HPDE6-E6E7 (cell line): Measurements from ENCODE around the gene EPHA6.

ENCODE experiments used
- DNase-seq: peaks from one replicate; pipeline ENCODE4 v3.0.0; 2011; ENCODE audit warnings: missing footprints; ENCODE audit errors: extremely low spot score

The EPHA6 gene

DNA sequence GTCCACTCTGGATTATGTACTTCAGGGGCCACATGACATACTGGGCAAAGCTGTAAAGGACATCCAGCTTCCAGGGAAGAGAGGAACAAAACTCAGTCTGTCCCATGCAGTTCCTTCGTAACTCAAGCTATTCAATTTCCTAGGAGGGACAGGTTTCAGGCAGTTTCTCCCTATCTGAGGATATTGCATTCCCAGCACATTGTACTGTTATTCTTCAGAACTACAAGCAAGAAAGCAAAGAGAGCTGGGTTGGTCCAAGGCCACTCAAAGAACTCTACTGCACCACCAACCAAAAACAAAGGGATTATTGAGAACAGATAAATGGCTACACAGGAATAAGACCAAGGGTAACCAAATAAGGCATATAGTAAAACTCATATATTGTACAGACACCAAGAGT, 832.5 kb downstream of the EPHA6 start:
- no peak for DNase-seq

DNA sequence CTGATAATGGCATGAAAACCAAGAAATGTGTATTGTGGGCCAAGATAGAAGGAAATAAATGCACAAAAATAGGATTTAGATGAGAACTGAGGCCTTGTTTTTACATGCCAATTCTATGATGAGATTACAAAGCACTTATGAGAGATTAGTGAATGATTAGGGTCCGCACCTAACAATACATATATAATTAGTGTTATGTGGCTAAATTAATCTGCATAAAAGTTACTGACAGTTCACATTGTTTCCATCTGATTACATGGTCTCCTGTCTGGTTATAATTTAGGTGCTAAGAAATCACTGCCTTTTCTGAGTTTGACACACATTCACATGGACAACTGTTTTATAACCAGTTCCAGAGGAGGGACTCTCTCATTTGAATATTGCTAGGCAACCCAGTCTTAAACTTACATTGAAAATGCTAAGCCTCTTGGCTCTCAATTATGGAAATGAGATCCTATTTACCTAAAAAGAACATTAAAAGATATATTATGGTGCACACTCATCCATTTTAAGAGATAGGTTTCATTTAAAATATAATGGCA, 833.1 kb downstream of the EPHA6 start:
- DNase-seq = no peak

DNA sequence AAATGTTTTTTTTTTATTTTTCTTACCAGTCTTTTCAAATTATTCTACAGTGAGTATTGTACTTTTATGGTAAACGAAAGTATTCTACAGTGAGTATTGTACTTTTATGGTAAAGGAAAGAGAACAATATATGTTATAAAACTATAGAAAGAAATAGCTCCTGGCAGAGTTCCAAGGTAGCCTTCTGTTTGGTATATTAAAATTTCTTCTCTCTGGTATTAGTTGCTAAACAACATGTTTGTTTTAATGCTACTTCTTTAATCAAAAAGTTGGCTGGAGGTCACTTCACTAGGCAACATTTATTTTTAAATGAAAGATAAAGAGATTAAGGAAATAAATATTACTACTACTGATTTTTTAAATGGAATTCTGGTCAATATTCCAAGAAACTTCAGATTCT, 841.6 kb downstream of the EPHA6 start:
- DNase-seq = no peak

DNA sequence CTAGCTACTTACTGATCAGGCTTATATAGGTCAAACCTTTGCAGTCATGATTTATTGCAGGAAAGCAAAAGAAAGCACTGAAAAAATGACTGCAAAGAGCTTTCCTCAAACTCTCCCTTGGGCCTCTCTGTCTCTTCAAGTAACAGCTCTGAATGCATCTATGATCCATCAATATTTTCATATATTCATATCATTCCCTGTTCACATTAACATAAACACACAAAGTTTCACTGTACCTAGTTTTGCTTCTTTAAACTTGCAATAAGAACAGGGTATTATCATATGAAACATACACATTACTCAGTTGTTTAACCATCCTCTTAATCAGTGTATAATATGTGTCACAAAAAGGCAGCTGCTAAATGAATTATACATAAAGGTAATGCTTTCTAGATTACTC, 842.2 kb downstream of the EPHA6 start:
- DNase-seq = no peak

DNA sequence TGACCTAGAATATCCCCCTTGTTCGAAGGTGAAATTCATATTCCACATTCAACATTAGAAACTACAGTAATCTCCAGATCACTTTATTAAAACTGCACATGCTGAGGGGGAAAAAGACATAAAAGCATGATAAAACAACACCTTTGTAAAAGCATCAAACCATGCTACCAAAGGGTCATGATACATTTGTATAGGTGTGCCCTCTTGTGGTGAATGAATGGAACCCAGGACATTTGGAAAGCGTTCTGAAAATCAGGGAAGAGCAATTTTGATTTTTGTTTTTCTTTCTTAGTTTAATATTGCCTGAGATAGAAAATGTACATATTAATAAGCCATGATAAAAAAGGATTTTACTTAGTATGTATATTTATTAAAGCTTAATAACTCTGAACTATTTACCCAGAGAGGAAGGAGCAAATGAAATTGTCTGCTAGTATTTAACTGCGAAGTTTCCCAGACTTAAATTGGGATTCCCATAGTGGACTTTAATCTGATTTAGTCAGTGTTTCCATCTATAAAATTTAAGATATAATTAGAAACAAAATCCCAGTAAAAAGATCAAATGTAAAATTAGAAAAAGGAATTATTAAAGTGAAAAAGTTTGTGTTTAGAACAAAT, 844.4 kb downstream of the EPHA6 start:
- DNase-seq = peak; percentile 10

DNA sequence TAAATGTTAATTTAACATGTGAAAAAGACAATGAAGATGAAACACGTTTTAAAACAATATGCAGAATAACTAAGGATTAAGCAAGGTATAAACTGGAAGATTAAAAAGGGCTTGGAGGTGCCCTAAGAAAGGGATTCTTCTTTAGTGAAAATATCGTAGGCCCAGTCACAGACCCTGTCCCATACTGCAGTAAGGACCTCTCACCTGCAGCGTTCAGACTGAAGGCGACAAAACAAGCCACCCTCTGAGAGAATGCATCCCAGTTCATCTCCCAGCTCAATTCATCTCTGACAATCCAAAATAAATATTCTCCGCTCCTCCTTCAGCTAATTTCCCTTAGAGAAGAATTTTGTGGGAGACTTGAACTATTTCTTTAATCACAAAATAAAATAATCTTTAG, 847.9 kb downstream of the EPHA6 start:
- no peak for DNase-seq

DNA sequence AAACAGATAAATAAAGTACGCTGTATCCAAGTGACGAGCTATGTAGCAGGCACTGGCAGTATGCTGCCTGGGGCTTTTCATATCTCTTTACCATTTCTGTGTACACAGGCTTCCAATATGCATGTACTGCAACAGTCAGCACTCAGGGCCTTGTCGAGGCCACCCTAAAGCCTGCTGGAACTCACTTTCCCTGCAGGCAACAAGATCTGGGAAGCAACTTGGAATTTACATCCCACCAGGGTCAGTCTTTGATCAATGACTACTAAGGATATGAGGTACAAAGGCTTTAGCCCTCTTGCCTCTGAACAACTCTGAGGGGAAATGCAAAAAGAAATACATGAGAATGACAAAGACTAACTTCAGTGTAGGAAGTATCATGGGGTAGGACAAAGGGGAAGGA, 848.4 kb downstream of the EPHA6 start:
- DNase-seq = no peak

DNA sequence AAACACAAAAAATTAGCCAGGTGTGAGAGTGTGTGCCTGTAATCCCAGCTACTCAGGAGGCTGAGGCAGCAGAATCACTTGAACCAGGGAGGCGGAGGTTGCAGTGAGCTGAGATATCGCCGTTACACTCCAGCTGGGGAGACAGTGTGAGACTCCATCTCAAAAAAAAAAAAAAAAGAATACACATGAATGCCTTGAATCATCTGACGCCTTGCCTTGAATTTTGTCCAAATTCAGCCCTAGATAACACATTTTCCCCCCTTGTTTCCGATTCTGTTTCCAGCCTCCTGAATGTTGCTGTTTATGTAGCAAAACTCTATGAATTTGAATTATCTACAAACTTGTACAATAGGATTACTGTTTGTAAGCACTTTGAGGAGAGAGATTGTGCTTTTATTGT, 851.5 kb downstream of the EPHA6 start:
- DNase-seq = no peak

DNA sequence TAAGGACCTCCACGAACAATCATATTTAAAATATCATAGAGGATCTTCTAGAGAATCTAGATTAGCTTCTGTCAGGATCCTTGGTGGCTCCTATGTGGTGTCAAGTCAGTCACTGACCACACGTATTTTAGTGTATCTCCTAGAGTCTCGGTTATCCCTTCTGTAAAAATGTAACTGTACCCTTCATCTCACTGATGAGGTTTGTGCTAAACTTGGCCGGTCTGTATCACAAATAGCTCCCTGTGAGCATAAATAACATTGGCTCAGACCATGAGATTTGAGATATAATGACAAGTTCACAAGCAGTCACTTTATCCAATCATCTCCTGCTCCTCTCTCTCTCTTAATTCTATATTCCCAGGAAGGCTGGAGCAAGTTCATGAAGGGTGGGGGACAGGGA, 856.6 kb downstream of the EPHA6 start:
- DNase-seq = no peak

DNA sequence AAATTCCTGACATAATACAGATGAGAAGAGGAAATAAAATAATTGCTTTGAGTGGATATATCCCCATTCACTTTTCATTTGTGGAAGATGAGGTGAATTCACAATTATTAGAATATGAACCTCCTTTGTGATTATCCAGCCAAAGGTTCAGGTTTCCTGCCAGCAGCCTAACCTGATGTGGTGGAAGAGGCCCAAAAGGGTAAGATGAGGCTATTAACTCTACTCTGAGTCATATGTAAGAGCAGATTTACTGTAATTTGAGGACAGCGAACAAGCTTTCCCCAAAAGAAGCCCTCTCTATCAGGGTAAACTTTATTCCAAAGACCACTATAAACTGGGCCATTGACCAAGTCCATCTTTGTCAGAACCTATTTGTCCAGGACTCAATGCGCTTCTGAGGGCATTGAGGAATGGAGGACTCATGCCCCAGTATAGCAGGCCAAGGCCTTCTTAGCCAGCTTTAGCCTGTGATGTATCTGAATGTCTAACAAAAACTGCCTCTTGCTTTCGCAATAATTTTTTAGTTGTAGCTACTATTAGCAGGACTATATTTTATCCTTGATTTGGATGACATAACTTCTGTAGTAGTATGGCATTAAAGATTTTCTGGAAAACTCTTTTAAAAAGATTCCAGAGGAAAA, 859.1 kb downstream of the EPHA6 start:
- no peak for DNase-seq

DNA sequence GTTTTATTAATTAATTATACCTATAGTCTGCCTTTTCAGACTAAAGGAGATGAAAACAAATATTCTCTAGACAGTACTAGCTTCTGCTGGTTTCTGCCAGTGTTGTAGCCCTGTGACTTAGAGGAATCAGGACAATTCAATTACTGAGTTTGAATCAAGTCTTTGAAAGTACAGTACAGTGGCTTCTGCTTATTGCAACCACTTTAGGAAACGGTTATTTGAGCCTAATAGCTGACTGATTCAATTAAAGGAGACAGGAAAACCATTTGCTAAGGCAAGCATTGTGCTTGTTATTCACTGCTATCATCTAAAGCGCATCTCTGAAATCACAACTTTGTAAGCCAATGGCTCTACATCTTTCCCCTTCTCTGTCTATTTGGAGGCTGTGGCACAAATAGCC, 860.1 kb downstream of the EPHA6 start:
- DNase-seq = no peak

DNA sequence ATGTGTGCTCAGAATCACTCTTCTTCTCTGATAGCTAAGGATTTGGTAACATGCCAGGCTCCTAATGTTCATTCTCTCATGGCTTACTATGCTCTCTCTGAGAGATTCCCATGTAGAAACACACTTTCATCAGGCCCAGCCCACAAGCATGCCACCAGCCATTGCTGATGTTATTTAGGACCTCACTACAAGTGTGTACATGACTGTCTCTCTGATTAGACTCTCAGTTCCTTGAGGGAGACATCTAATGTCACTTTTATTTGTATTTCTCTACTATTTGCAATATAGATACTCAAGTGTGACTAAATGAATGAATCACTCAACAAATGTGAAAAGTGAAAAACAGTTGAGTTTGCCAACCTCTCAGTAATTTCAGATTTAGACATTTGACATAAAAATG, 865.8 kb downstream of the EPHA6 start:
- no peak for DNase-seq

DNA sequence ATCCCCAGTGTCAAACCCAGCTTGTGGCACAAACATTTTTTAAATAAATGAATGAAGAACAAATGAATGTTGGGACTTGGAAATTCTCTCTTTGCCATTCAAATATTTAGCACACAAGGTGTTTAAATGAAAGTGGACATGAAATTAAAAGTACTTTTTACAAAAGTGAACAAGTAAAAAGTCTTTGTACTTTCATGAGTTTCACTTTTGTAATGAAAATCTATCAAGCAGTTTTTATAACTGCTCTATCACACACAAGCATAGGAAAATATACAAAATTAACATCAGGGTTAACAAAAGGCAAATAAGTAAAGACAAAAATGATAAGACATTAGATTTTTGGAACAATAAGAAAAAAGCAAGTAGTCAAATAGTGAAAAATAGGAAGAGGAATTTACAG, 866.3 kb downstream of the EPHA6 start:
- no peak for DNase-seq

DNA sequence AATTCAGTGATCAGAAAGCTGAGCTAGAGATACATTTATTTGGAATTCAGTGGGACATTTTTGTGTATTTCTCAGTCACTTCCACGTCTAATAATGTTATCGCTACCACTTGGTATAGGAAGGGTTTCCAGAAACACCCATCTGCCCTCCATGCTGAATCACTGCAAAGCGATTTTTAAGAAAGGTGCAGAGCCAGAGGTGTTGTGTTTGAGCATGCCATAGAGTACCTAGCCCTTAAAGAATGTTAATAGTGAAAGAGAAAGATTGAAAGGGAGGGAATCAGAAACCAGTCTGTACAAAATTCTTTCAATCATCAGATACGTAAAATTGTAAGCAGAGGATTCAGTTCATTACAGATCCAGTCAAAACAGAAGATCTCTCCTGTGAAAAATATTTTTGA, 870.1 kb downstream of the EPHA6 start:
- DNase-seq = peak; percentile 6

DNA sequence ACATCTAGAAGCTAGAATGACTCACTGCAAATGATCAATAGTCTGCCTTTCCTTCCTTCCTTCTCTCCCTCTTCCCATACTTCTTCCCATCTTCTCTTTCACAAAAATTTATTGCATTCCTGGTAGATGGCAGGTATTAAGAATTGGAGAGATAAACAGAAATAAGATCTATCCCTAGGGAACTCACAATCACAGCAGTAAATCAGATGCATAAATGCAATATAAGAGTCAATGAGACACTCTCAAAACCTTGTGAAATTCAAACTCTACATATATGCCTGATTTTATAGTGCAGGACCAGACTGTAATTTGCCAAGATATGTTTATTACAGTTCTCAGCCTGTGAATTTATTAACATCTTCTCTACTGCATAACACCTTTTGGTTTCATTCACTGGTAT, 871.9 kb downstream of the EPHA6 start:
- no peak for DNase-seq

DNA sequence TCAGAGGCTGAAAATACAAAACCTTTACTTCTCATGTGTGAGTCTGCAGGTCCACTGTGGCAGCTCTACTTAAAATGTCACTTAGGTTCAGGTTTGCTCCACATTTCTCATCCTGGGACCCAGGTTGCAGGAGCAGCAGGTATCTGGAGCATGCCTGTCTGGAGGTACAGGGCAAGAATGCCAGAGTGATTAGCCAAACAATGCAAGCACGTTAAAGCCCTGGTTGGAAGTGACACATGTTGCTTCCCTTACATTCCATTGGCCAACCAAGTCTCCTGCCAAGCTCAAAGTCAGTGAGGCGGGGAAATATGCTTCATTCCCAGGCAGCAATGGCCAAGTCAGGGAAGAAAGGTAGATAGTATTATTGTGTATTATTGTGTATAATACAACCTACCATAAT, 873.3 kb downstream of the EPHA6 start:
- DNase-seq = no peak

DNA sequence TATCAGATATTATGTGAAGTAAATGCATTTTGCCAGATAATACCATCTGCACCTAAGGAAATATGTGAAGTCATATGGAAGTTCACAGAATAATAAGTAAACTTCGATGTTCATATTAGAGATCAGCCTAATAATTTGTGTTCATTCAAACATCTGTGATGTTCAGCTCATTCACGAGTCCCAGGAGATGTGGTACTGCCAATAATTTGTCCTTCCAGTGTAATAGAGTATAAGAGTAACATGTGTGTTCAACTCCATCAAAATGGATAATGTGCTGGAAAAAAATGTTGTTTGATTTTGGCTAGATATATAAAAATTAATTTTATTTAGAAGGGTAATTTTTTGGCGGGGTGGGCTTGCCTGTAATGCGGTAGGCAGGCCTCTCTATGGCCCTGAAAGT, 874.7 kb downstream of the EPHA6 start:
- no peak for DNase-seq

DNA sequence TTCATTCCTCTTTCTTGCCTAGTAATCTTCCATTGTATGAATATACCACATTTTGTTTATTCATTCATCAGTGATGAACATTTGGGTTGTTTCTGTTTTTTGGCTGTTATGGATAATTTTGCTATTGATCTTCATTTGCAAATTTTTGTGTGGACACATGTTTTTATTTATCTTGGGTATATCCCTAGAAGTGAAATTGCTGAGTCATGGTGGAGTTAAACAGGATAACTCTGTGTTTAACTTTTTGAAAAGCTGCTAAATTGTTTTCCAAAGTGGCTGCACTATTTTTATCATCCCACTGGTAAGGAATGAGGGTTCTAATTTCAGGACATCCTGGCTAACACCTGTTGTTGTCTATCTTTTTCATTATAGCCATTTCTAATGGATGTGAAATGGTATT, 875.6 kb downstream of the EPHA6 start:
- DNase-seq = no peak

DNA sequence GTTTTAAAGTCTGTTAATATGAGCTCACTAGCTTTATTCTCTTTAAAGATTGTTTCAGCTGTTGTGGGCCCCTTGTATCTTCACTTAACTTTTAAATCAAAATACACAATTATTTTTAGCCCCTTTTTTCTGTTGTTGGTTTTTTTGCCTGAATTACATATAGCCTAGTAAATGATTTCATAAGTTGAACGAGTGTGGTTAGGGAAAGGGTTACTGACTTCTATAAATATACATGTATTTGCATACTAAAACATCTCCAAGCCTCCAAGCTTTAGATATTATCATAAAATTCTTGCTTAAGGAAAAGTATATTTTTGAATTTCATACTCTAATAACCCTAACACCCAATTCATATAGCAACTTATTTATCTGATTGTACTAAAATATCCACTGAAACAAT, 877.0 kb downstream of the EPHA6 start:
- DNase-seq = no peak

DNA sequence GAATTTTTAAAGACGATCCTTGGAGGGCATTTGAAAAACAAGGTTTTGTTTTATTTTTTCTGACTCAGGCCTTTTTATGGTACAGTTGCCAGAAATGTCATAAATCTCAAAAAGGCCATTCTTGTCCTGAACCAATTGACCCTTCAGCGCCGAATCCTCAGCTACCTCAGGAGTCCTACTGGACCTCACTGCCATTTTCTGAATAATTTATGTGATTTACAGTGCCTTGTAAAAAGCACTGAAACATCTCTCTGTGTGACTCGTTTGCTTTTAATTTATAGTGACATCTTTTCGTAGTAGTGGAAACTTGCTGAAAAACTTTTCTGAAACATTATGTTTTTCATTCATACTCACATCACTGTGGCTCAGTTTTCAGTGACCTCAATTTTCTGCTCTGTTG, 878.0 kb downstream of the EPHA6 start:
- no peak for DNase-seq

DNA sequence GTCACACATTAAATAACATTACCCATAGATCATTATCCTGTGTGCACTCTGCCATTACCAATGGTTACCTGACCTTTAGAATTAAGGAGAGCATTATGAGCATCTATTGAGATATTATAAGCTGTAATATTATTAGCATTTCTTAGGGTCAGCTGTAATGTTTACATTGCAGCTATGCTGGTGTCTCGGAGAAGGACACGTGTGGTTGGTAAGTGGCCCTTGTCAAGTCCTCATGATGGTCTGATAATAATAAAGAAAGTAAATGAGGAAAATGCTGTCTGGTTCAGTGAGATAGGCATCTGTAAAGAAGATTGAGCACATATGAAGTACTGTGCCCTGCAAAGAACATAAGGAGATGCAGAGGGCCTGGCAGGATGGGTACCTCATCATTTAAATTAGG, 878.4 kb downstream of the EPHA6 start:
- no peak for DNase-seq

DNA sequence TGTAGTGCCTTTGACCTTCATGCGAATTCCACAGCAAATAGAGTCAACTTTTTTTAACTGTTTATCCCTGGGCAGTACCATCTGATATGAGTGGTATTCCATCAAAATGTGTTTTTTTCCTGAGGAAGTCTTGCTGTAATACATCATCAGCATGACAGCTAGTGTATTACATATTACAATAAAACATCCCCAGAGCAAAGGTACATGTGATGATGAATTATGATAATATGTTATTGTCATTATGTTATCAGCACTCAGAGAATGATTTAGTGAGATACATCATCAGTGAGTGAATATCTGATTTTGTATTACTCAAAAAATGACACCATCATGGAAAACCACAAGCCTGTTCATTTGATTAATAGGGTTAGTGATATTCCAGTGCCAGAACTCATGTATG, 880.5 kb downstream of the EPHA6 start:
- no peak for DNase-seq

DNA sequence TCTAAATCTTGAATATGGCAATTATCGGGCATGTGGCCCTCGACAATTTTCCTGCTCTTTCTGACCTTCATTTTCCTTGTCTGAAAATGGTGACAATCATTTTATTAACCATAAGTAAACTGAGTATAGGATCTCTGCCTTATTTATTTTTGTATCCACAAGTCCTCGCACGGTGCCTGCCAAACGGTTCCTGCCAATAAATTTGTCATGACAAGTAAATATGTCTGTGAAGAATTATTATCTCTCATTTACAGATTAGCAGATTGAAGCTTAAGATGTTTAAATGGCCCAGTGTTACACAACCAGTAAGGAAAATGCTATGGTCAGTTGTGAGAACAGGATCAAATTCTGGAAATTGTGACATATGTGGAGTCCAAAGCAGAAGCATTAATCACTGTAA, 884.3 kb downstream of the EPHA6 start:
- no peak for DNase-seq

DNA sequence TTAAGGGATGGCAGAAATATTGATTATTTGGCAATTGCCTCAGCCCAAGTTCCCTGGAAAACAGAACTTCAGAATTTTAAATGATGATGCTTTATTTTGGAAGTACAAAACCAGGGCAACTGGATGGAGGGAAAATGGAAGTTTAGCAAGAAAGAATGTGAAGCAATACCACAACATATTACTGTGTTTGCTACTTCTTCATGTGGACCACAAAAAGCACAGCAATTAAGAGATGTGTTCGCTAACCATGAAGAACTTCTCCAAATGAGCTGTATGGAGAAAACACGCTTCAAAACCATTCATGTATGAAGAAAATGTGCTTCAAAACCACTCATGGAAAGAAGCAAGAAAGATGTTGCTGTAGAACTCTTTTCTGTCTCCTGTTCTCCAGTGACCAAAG, 885.5 kb downstream of the EPHA6 start:
- no peak for DNase-seq
